ENCODE measurements around the gene CCL22. TPM values are rescaled to one million over a fixed set of nuclear protein-coding genes. Genes with fewer than 3 reads are reported as not detected.

CCL22 gene
- total and polyA plus RNA-seq, 2 experiments from 2014 or later: 0.19 TPM; not detected in 1

DNA sequence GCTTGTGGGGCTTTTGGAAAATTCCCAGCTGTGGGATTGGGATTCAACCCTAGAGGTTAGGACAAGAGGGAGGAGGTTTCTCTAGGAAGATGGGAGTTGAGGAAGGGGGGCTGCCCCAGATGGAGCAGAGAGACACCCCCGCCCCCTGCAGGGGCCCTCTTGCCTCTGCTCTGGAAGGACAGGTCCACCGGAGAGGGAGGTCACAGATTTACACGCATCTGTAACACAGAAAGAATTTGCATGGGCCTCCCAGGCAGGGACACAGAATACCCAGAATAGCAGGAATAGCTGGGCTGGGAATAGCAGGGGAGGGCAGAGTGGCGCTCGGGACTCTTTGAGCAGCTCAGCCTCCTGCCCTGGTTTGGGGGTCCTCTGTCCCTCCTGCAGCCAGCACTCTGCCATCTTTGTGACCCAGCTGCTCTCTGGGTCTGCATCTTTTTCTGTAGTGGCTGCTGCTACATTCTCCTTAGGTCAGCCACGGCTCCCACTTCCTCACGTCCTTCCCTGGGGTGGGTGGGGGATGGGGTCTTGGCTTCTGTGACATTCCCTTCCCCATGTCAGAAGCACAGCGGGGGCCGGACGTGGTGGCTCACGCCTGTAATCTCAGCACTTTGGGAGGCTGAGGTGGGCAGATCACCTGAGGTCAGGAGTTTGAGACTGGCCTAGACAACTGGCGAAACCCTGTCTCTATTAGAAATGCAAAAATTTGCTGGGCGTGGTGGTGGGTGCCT lies 40.2 kb upstream of the CCL22 start:
- TF ChIP-seq CREB1 (CRISPR knock-in tag; IDR thresholded peaks at IDR 0.05; ENCODE audit: low read depth) (no peak), ZNF331 (CRISPR knock-in tag; IDR thresholded peaks at IDR 0.05; ENCODE audit: low read depth) (no peak)
- TF ChIP-seq, protein P1, sequence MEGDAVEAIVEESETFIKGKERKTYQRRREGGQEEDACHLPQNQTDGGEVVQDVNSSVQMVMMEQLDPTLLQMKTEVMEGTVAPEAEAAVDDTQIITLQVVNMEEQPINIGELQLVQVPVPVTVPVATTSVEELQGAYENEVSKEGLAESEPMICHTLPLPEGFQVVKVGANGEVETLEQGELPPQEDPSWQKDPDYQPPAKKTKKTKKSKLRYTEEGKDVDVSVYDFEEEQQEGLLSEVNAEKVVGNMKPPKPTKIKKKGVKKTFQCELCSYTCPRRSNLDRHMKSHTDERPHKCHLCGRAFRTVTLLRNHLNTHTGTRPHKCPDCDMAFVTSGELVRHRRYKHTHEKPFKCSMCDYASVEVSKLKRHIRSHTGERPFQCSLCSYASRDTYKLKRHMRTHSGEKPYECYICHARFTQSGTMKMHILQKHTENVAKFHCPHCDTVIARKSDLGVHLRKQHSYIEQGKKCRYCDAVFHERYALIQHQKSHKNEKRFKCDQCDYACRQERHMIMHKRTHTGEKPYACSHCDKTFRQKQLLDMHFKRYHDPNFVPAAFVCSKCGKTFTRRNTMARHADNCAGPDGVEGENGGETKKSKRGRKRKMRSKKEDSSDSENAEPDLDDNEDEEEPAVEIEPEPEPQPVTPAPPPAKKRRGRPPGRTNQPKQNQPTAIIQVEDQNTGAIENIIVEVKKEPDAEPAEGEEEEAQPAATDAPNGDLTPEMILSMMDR (conservative IDR thresholded peaks at IDR 0.05; ENCODE audit: low read depth in 2 of 2): peak; percentile 13 to 22; a peak in 1 of 4 replicates
- Histone ChIP-seq H3F3A (replicated peaks; ENCODE audit: low read depth) (no peaks in the 10 kb centered on the region), H4K20me1 (replicated peaks; ENCODE audit: insufficient read depth) (no peaks in the 10 kb centered on the region), H3K27me3 (ENCODE audit: insufficient read depth) (no peaks in the 10 kb centered on the region), H3K9me2 (ENCODE audit: insufficient read depth) (no peaks in the 10 kb centered on the region), H3K79me2 (replicated peaks; ENCODE audit: insufficient read depth) (no peaks in the 10 kb centered on the region), H3K36me3 (ENCODE audit: insufficient read depth) (no peaks in the 10 kb centered on the region), H2AFZ (peak overlapping the region; percentile 89), H3K4me3 (no peak overlapping the region), H3K27ac (ENCODE audit: low read depth) (no peak overlapping the region), H3K4me2 (peak overlapping the region; percentile 51), H3K4me1 (ENCODE audit: insufficient read depth) (peaks cover 24% of the 10 kb centered on the region)
- no peak overlapping the region; the same call in 2 of the 3 replicates for H3K4me3 Mint-ChIP-seq
- ATAC-seq (peak; percentile 87), DNase-seq (ENCODE audit: low spot score) (peak; percentile 67)
- H3K9me3 Mint-ChIP-seq: no peaks in the 10 kb centered on the region
- peaks cover 5% of the 10 kb centered on the region for H3K27me3 Mint-ChIP-seq (ENCODE audit: insufficient read depth, low read depth, poor library complexity)
- H3K4me1 Mint-ChIP-seq: peaks cover 31% of the 10 kb centered on the region
- H3K27ac Mint-ChIP-seq: peak overlapping the region; percentile 74; the same call in 1 of the 2 replicates
- no peaks in the 10 kb centered on the region for H3K36me3 Mint-ChIP-seq (ENCODE audit: low read depth)

DNA sequence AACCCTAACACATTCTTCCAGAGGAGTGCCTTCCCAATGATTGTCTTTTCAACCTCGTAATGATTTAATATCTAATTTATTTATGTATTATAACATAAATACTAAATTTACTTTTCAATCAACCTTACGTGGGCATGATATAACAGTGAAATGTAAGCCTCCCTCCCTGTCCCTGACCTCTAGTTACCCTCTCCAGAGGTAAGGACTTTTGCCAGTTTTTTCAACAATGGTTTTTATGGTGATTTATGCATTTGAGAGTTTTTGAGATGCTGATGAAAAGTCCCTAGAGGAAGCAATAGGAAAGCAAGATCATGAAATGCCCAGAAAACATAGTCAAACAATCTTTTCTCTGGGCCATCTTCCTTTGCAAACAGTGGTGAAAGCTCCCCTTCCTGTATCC lies 38.9 kb upstream of the CCL22 start:
- Histone ChIP-seq H3K9me2 (ENCODE audit: insufficient read depth) (no peaks in the 10 kb centered on the region), H3K4me2 (peak overlapping the region; percentile 41; the same call in 1 of the 2 replicates), H3K27me3 (ENCODE audit: insufficient read depth) (no peaks in the 10 kb centered on the region), H3F3A (replicated peaks; ENCODE audit: low read depth) (no peaks in the 10 kb centered on the region), H3K27ac (ENCODE audit: low read depth) (peak overlapping the region; percentile 15; the same call in 1 of the 2 replicates), H3K79me2 (replicated peaks; ENCODE audit: insufficient read depth) (no peaks in the 10 kb centered on the region), H3K4me3 (no peak overlapping the region), H4K20me1 (replicated peaks; ENCODE audit: insufficient read depth) (no peaks in the 10 kb centered on the region), H3K4me1 (ENCODE audit: insufficient read depth) (peaks cover 19% of the 10 kb centered on the region), H3K36me3 (ENCODE audit: insufficient read depth) (no peaks in the 10 kb centered on the region), H2AFZ (0 out of 2 replicates have a peak overlapping the region, but pooled peaks have one; percentile 0)
- Mint-ChIP-seq H3K27me3 (ENCODE audit: insufficient read depth, low read depth, poor library complexity) (peaks cover 3% of the 10 kb centered on the region), H3K36me3 (ENCODE audit: low read depth) (no peaks in the 10 kb centered on the region), H3K27ac (no peak overlapping the region), H3K4me3 (no peak overlapping the region), H3K9me3 (no peaks in the 10 kb centered on the region), H3K4me1 (peaks cover 29% of the 10 kb centered on the region)
- no peak for ATAC-seq
- DNase-seq (ENCODE audit: low spot score): no peak
- TF ChIP-seq, protein P1 (conservative IDR thresholded peaks at IDR 0.05; ENCODE audit: low read depth in 2 of 2): no peak
- TF ChIP-seq CREB1 (CRISPR knock-in tag; IDR thresholded peaks at IDR 0.05; ENCODE audit: low read depth): no peak
- no peak for TF ChIP-seq JUNB (IDR thresholded peaks at IDR 0.05; ENCODE audit: unreplicated experiment)
- no peak for TF ChIP-seq STAT1 (IDR thresholded peaks at IDR 0.05; ENCODE audit: unreplicated experiment)
- no peak for TF ChIP-seq NANOG (IDR thresholded peaks at IDR 0.05; ENCODE audit: borderline replicate concordance)
- TF ChIP-seq ZNF462 (CRISPR knock-in tag; IDR thresholded peaks at IDR 0.05): no peak
- no peak for TF ChIP-seq EZH2 (IDR thresholded peaks at IDR 0.05; ENCODE audit: low read depth, unreplicated experiment)
- TF ChIP-seq ZNF331 (CRISPR knock-in tag; IDR thresholded peaks at IDR 0.05; ENCODE audit: low read depth): no peak
- no peak for TF ChIP-seq EZH2phosphoT487 (IDR thresholded peaks at IDR 0.05; ENCODE audit: unreplicated experiment)

Data from GM23338 (cell line).